GM12878 (cell line): Measurements from ENCODE around the gene LRIT1. TPM values are rescaled to one million over a fixed set of nuclear protein-coding genes. Genes with fewer than 3 reads are reported as not detected.

Source experiments
- ATAC-seq: fragments of 200-7000 bp; cut with Tn5 transposase; 3 replicates; pipeline ENCODE4 v1.9.1; 2020; ENCODE audit warnings: mild to moderate bottlenecking, moderate library complexity
- BruUV-seq: library from RNA; stranded (reverse); fragments of 400-500 nt; replicated peaks from 2 replicates; lab custom pipeline; 2021; lab: Mats Ljungman, UMichigan
- CTCF ChIA-PET: fragments of 300-600 bp; sonication (Branson Sonifier 250); formaldehyde crosslinking; extraction: SDS; loops from one replicate; lab custom pipeline; 2021; ENCODE audit warnings: inconsistent platforms; lab: Yijun Ruan, JAX
- POLR2A ChIA-PET: fragments of 350-600 bp; formaldehyde crosslinking; extraction: SDS; loops from one replicate; lab custom pipeline; 2021; ENCODE audit warnings: inconsistent platforms; lab: Charles Lee
- RAD21 ChIA-PET: fragments of 300-600 bp; sonication (Branson Sonifier 250); formaldehyde crosslinking; loops from one replicate; lab custom pipeline; 2023; ENCODE audit warnings: antibody characterized with exemption; ENCODE audit not compliant: unreplicated experiment; lab: Charles Lee
- SMC1A ChIA-PET: fragments of 300-600 bp; sonication (Branson Sonifier 250); formaldehyde crosslinking; loops from one replicate; lab custom pipeline; 2023; ENCODE audit not compliant: unreplicated experiment, uncharacterized antibody; lab: Charles Lee
- DNase-seq: peaks from one replicate; pipeline ENCODE4 v3.0.0-alpha.2; 2011; ENCODE audit warnings: low read depth, low spot score
- FAIRE-seq: peaks from 3 replicates; lab custom pipeline; 2011; peaks lifted over from hg19 to GRCh38; lab: Jason Lieb, UNC
- H2AFZ ChIP-seq: 2 replicates; pipeline ENCODE4 v1.6.0; 2011; ENCODE audit warnings: low read depth, low read length, control low read depth; ENCODE audit not compliant: control insufficient read depth
- H3K27ac ChIP-seq: 2 replicates; pipeline ENCODE4 v1.5.1; 2011; ENCODE audit warnings: control low read depth; ENCODE audit not compliant: control insufficient read depth, insufficient read depth
- H3K27me3 ChIP-seq, 2 experiments: replicated peaks in 1 of 2; 2 replicates each; pipeline versions ENCODE4 v1.6.0 to v1.6.1; 2011; ENCODE audit warnings: low read length in 1 of 2; ENCODE audit not compliant: control insufficient read depth in 2 of 2, insufficient read depth in 2 of 2
- H3K36me3 ChIP-seq, 2 experiments: 2 replicates each; pipeline ENCODE4 v1.5.1; 2011; ENCODE audit warnings: low read length in 1 of 2; ENCODE audit not compliant: control insufficient read depth in 2 of 2, insufficient read depth in 2 of 2
- H3K4me1 ChIP-seq: 2 replicates; pipeline ENCODE4 v1.6.1; 2011; ENCODE audit warnings: mild to moderate bottlenecking, low read length, moderate library complexity, mixed read lengths; ENCODE audit not compliant: control insufficient read depth, insufficient read depth
- H3K4me2 ChIP-seq: 2 replicates; pipeline ENCODE4 v1.6.0; 2011; ENCODE audit warnings: control low read depth; ENCODE audit not compliant: control insufficient read depth, insufficient read depth
- H3K4me3 ChIP-seq: fragments of 200-600 bp; sonication (generic); 2 replicates; pipeline ENCODE4 v1.5.1; 2016
- H3K79me2 ChIP-seq: 2 replicates; pipeline ENCODE4 v1.6.0; 2011; ENCODE audit warnings: low read length; ENCODE audit not compliant: control insufficient read depth, insufficient read depth
- H3K9ac ChIP-seq: 2 replicates; pipeline ENCODE4 v1.8.0; 2011; ENCODE audit warnings: low read length, control low read depth, mixed read lengths; ENCODE audit not compliant: control insufficient read depth, insufficient read depth
- H3K9me3 ChIP-seq: replicated peaks from 3 replicates; pipeline ENCODE4 v1.5.1; 2011; ENCODE audit warnings: mild to moderate bottlenecking, low read length; ENCODE audit not compliant: control insufficient read depth, insufficient read depth
- H4K20me1 ChIP-seq: 2 replicates; pipeline ENCODE4 v1.6.0; 2011; ENCODE audit not compliant: control insufficient read depth, insufficient read depth
- BMI1 ChIP-seq: fragments of 450-650 bp; IDR thresholded peaks from 2 replicates; pipeline ENCODE4 v1.6.1; 2016; ENCODE audit warnings: mild to moderate bottlenecking, moderate library complexity, borderline replicate concordance
- CEBPB ChIP-seq, 2 experiments: fragments of 150-350 bp in 1 of 2; IDR thresholded peaks; 2 replicates each; pipeline ENCODE4 v1.6.1; 2012 to 2014; ENCODE audit warnings: low read depth in 2 of 2, low read length in 2 of 2, borderline replicate concordance in 1 of 2, inconsistent platforms in 1 of 2
- ETV6 ChIP-seq, 2 experiments: fragments of 450-650 bp in 1 of 2; IDR thresholded peaks in 1 of 2; conservative IDR thresholded peaks in 1 of 2; 2 replicates each; pipeline ENCODE4 v1.6.1; 2014; ENCODE audit warnings: antibody characterized with exemption in 1 of 2, borderline replicate concordance in 1 of 2, low read depth in 1 of 2, mild to moderate bottlenecking in 1 of 2, moderate library complexity in 1 of 2
- HCFC1 ChIP-seq: fragments of 150-350 bp; IDR thresholded peaks from 2 replicates; pipeline ENCODE4 v1.6.1; 2014; ENCODE audit warnings: low read length
- MEF2B ChIP-seq: fragments of 450-650 bp; IDR thresholded peaks from 2 replicates; pipeline ENCODE4 v1.6.1; 2018; ENCODE audit warnings: mild to moderate bottlenecking, moderate library complexity; ENCODE audit not compliant: partially characterized antibody, poor library complexity, severe bottlenecking
- MYB ChIP-seq: fragments of 150-350 bp; IDR thresholded peaks from 2 replicates; pipeline ENCODE4 v1.6.1; 2014; ENCODE audit warnings: mild to moderate bottlenecking, low read depth, low read length, borderline replicate concordance
- POLR2A ChIP-seq: IDR thresholded peaks from 2 replicates; pipeline ENCODE4 v1.6.1; 2011; ENCODE audit warnings: low read depth, mild to moderate bottlenecking, low read length
- RB1 ChIP-seq: fragments of 450-650 bp; formaldehyde crosslinking; IDR thresholded peaks from 2 replicates; pipeline ENCODE4 v1.6.1; 2017; ENCODE audit warnings: mild to moderate bottlenecking, borderline replicate concordance
- SMAD5 ChIP-seq: IDR thresholded peaks from 2 replicates; pipeline ENCODE4 v1.6.1; 2016; ENCODE audit warnings: antibody characterized with exemption, low read depth
- SP1 ChIP-seq: IDR thresholded peaks from one replicate; pipeline ENCODE4 v1.6.1; 2011; ENCODE audit warnings: low read depth, low read length
- YBX1 ChIP-seq: fragments of 450-650 bp; IDR thresholded peaks from 2 replicates; pipeline ENCODE4 v1.6.1; 2016; ENCODE audit warnings: antibody characterized with exemption
- ZNF274 ChIP-seq: IDR thresholded peaks from one replicate; pipeline ENCODE4 v1.8.0; 2011; ENCODE audit not compliant: insufficient read length, insufficient read depth
- WGBS: methylation state at CpG from one replicate; pipeline ENCODE4 v1.1.6; 2016; ENCODE audit warnings: low lambda C conversion rate; ENCODE audit not compliant: insufficient replicate concordance, insufficient coverage; ENCODE audit errors: missing lambda C conversion rate; 5-methylcytosine and 5-hydroxymethylcytosine counted together
- in situ Hi-C: fragments of 300-500 bp; cut with MboI; formaldehyde crosslinking; loops from 9 replicates; pipeline ENCODE4 v1.14.3; 2018; ENCODE audit warnings: mixed read lengths
- intact Hi-C: fragments of 100-400 bp; cut with micrococcal nuclease; formaldehyde crosslinking; loops from one replicate; pipeline ENCODE4 v1.14.2; 2022; ENCODE audit not compliant: unreplicated experiment
- polyA plus RNA-seq, 11 experiments: library from polyadenylated mRNA; depleted of rRNA in 4 of 11; unstranded in 6 of 11; stranded (reverse) in 5 of 11; fragments of >200 nt; fragmentation: Nextera tagmentation in 4 of 11; fragmentation: Illumina TruSeq in 1 of 11; extraction: Ambion mirVana in 4 of 11; extraction: Trizol in 1 of 11; gene quantifications; 1 replicate in 1 of 11; 2 replicates in 10 of 11; pipeline versions ENCODE4 v1.2.1 to v1.2.3, GENCODE V29; 2011 to 2016; ENCODE audit warnings: inconsistent platforms in 2 of 11, missing spikeins in 2 of 11, low read depth in 1 of 11
- total RNA-seq, 4 experiments: library from RNA; depleted of rRNA in 3 of 4; stranded (reverse); fragments of >200 nt in 3 of 4; fragmentation: Illumina TruSeq in 1 of 4; extraction: Trizol in 1 of 4; gene quantifications; 2 replicates each; pipeline versions ENCODE4 v1.2.1 to v1.2.3, GENCODE V29; 2013 to 2021

The LRIT1 gene
- total and polyA plus RNA-seq, 10 of the 15 experiments (the other 5 are each of a cell fraction or from before 2014, with no cell fraction given): not detected

DNA sequence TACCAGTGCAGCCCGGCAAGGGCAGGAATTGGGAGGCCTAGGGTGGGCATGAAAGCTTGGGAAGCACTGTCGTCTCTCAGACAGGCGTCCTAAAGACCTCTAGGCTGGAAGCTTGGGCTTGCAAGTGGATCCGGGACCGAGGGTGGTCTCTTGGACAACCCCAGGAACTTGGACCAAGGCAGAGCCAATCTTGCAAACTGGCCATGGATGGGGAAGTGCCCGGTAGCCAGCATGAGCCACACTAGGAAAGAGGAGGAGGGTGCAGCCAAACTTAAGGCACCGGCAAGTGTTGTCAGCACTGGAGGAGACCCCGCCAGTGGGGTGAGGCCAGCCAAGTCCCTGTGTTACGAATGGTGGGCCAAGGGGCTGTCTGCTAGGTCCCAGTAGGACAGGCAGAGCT lies 24.5 kb downstream of the LRIT1 start:
- CTCF ChIA-PET: interaction anchor here (1.1 to 28.3 kb wide), 2 partner anchors 10 to 59 kb away, joined by 3 to 788 read pairs; no protein-coding TSS in a partner anchor
- FAIRE-seq (no peak), DNase-seq (no peak), ATAC-seq (no peak)
- no peaks in the 10 kb centered on the region for H4K20me1 ChIP-seq
- no peak overlapping the region for H3K4me2 ChIP-seq
- no peak overlapping the region for H2AFZ ChIP-seq
- H3K27ac ChIP-seq: no peak overlapping the region
- H3K27me3 ChIP-seq: no peaks in the 10 kb centered on the region
- SMC1A ChIA-PET: interaction anchor here (0.8 to 0.9 kb wide), 2 partner anchors 11 to 91 kb away, joined by 3 read pairs; no protein-coding TSS in a partner anchor
- intact Hi-C loops (no loop called here), in situ Hi-C loops (no loop called here)
- no peaks in the 10 kb centered on the region for H3K4me1 ChIP-seq
- peaks cover 4% of the 10 kb centered on the region; the same call in 1 of the 3 replicates for H3K9me3 ChIP-seq
- no peaks in the 10 kb centered on the region for H3K79me2 ChIP-seq
- 15% methylated on average over 9 of the region's 9 CpGs for WGBS
- no peak overlapping the region for H3K9ac ChIP-seq
- H3K36me3 ChIP-seq: no peaks in the 10 kb centered on the region
- TF ChIP-seq MYB (no peak), HCFC1 (no peak), MEF2B (no peak), ZNF274 (no peak), RB1 (no peak), SMAD5 (no peak), BMI1 (no peak), YBX1 (no peak), POLR2A (no peak), CEBPB (IDR thresholded peaks at IDR 0.05; ENCODE audit: borderline replicate concordance in 1 of 2, low read depth in 2 of 2, low read length in 2 of 2) (no peak), ETV6 (conservative IDR thresholded peaks at IDR 0.05 in 1 of 2, IDR thresholded peaks at IDR 0.05 in 1 of 2; ENCODE audit: borderline replicate concordance in 1 of 2, low read depth in 1 of 2) (no peak), SP1 (no peak)
- no peak overlapping the region for H3K4me3 ChIP-seq
- no TSS peak for BruUV-seq
- RAD21 ChIA-PET: interaction anchor here (0.6 kb wide), 1 partner anchor 67 kb away, joined by 3 read pairs; no protein-coding TSS in a partner anchor
- POLR2A ChIA-PET: no interaction called here
